GM12873 (cell line): Measurements from ENCODE around the gene TMEM94.

Experiments used
- TF ChIP-seq, protein P1 (sequence below): IDR thresholded peaks from 2 replicates; pipeline ENCODE4 v1.5.1; 2012; ENCODE audit warnings: low read depth, mild to moderate bottlenecking, moderate library complexity, low read length, control low read depth; ENCODE audit not compliant: insufficient read depth; ENCODE audit errors: missing control alignments

The TMEM94 gene

DNA sequence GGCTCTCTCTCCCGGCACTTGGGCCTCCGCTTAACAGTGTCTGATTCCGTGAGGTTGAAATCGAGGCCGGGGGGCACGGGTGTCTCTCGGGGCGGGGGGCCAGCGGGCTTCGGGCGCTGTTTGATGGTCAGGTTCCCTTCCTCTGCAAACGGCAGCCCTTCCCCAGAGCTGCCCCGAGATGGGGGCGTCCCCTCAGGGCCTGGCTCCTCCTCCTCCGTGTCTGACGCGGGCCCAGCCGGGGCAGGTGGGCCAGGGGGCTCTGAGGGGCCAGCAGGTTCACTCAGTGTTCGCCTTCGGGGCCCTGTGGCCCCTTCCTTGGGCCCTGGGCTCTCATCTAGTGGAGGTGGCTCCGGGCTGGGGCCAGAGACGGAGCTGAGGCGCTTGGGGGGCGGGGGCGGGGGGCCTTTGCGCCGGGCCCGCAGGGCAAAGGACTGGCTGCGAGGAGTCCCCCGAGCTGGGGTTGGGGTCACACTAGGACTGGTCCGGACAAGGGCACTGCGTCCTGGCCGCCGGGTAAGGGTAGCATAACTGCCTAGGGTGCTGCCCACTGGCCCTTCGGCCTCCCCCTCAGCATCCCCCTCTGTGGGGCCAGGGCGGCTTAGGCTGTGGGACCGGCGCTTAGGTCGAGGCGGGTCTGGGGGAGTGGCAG lies 45.8 kb downstream of the TMEM94 start:
- TF ChIP-seq, protein P1, sequence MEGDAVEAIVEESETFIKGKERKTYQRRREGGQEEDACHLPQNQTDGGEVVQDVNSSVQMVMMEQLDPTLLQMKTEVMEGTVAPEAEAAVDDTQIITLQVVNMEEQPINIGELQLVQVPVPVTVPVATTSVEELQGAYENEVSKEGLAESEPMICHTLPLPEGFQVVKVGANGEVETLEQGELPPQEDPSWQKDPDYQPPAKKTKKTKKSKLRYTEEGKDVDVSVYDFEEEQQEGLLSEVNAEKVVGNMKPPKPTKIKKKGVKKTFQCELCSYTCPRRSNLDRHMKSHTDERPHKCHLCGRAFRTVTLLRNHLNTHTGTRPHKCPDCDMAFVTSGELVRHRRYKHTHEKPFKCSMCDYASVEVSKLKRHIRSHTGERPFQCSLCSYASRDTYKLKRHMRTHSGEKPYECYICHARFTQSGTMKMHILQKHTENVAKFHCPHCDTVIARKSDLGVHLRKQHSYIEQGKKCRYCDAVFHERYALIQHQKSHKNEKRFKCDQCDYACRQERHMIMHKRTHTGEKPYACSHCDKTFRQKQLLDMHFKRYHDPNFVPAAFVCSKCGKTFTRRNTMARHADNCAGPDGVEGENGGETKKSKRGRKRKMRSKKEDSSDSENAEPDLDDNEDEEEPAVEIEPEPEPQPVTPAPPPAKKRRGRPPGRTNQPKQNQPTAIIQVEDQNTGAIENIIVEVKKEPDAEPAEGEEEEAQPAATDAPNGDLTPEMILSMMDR = no peak

DNA sequence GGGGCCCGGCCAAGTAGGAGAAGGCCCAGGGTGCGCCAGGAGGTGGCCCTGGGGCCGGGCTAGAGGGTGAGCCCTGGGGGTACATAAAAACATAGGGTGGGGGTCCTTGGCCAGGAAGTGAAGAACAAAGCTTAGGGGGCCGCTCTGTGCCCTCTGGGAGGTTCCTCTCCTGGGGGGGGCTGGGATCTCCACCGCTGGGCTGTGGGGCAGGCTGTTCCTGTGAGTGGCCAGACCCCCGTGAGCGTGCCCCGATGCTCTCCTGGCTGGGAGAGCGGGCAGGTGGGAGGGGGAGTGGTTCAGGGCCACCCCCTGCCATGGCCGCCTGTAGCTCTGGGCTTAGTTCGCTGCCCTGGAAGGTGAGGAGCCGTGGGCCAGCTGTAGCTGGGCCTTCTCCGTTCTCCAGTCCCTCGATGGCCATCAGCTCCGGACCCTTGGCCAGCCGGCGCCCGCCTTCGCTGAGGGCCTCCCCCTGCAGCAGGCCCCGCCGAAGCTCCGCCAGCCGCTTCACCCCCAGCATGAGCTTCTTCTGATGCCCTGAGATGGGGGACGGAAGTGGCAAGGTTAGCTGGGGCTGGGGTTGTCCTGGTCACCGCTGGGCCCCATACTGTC lies 46.4 kb downstream of the TMEM94 start:
- TF ChIP-seq, protein P1 = no peak

DNA sequence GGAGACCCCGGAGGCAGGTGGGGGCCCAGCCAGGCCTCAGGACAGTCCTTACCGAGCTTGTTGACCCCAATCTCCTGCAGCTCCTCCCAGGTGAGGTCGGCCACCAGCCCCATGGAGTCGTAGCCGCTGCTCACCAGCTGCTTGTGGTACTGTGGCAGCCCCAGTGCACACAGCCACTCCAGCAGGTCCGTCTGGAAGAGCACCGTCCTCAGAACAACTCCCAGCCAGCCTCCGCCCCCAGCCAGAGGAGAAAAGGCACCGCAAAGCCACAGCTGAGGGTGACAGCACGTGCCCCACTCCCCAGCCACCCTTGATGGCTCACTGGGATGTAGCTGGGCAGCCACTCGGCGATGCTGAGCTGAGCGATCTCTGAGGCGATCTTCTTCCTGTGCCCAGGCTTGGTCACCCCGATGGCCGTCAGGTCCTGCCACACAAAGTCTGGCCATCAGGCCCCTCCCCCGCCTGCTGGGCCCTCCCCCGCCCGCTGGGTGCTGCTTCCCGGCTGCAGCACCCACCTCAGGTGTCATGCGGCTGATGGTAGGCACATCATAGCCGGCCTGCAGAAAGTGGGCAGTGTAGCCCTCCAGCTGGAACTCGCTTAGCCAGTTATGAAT lies 47.0 kb downstream of the TMEM94 start:
- TF ChIP-seq, protein P1 = no peak

DNA sequence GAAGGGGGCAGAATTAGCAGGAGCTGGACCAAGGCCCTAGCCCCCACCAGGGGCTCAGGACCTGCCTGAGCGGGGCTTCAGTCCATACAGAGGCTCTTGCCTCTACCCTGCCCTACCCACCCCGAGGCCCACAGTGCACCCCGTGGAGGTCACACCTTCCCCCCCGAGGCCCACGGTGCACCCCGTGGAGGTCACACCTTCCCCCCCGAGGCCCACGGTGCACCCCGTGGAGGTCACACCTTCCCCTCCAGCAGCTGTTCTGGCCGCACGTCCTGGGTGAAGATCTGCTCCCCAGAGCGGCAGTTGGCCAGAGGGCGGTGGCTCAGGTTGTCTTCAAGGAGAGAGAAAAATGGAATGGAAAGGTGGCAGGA lies 47.5 kb downstream of the TMEM94 start:
- TF ChIP-seq, protein P1 = no peak

DNA sequence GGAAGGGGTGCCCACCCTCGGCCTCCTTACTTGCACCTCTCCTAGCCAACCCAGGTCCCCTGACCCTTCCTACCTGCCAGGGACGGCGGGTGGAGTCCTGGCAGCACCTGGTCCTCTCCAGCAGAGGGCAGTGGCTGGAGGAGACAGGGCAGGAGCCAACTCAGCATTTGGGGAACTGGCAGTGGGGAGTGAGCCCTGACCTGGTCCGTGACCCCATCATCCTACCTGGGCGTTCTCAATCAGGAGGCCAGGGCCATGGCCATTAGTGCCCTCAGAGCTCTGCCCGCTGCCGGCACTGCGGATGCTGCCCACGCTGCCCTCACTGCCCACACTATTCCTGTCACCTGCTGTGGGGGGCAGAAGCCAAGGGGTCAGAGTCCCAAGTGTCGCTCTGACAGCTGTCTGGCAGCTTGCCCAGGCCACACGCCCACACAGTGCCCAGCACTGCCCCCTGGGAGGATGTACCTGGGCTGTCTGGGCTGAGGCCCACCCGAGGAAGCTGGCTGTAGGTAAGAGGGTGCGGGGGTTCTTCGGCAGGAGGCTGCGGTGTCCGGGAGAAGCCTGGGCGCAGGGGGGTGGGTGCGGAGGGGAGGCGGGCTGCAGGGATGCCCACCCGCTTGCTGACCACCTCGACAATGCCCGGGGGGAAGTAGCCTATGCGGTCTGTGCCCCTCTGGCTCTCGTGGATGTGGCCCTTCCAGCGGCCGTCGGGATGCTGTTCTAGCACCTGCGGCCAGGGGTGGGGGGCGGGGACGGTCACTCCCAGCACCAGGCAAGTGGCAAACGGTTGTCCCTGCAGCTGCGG lies 48.1 kb downstream of the TMEM94 start:
- TF ChIP-seq, protein P1 = peak; percentile 90

DNA sequence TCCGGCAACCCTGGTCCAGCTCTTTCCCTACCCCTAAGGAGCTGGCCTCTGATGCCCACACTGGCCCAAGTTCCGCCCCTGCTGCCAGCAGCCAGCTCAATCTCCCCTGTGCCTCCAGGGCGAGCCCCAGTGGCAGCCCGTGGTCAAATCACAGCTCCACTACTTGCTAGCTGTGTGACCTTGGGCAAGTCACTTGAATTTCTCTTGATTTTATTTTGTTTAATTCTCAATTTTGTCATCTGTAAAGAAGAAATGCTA lies 48.6 kb downstream of the TMEM94 start:
- TF ChIP-seq, protein P1 = no peak

DNA sequence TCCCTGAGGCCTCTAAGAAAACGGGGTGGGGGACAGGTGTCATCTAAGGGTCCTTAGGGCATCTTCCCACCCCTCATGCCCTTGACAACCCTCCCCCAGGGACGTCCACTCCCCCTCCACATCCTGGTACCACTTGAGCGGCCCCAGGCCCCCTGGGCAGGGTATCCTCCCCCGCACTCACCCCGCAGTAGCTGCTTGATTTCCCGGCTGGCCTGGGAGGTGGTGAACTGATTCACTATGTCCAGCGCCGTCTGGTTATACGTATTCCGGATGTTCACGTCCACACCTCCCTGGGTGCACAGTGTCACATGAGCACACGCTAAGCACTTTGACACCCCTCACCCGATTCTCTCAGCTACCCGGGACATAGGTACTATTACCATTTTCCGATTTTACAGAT lies 49.2 kb downstream of the TMEM94 start:
- TF ChIP-seq, protein P1 = no peak
